ENCODE data around the gene MGAT5B.
"Not testable (repeated sequence)": the region's sequence is repeated elsewhere in the genome, so short reads cannot be mapped to it uniquely, and the experiment has no call there.

Gene MGAT5B

GRCh38 chr17:76949913-76950695 lies 81.9 kb downstream of the MGAT5B start:
- DNase-seq (ENCODE audit: low spot score): no peak

GRCh38 chr17:76951375-76951905 lies 83.2 kb downstream of the MGAT5B start:
- DNase-seq (ENCODE audit: low spot score): no peak

- DNase-seq (ENCODE audit: low spot score): no peak
These were observed 84.2 kb downstream of the MGAT5B start for GRCh38 chr17:76952402-76952801.

- DNase-seq (ENCODE audit: low spot score): no peak
These were observed 84.9 kb downstream of the MGAT5B start for GRCh38 chr17:76953066-76953465.

- no peak for DNase-seq (ENCODE audit: low spot score)
These were observed 85.7 kb downstream of the MGAT5B start for GRCh38 chr17:76953946-76954345.

GRCh38 chr17:76955191-76955590 lies 87.0 kb downstream of the MGAT5B start:
- no peak for DNase-seq (ENCODE audit: low spot score)

- no peak for DNase-seq (ENCODE audit: low spot score)
These were observed 88.8 kb downstream of the MGAT5B start for GRCh38 chr17:76956846-76957540.

GRCh38 chr17:76957678-76958464 lies 89.7 kb downstream of the MGAT5B start:
- DNase-seq (ENCODE audit: low spot score): peak; percentile 55

GRCh38 chr17:76958974-76959373 lies 90.8 kb downstream of the MGAT5B start:
- DNase-seq (ENCODE audit: low spot score): no peak

- no peak for DNase-seq (ENCODE audit: low spot score)
These were observed 93.7 kb downstream of the MGAT5B start for GRCh38 chr17:76961869-76962268.

- DNase-seq (ENCODE audit: low spot score): no peak
These were observed 94.7 kb downstream of the MGAT5B start for GRCh38 chr17:76962858-76963257.

- no peak for DNase-seq (ENCODE audit: low spot score)
These were observed 97.8 kb downstream of the MGAT5B start for GRCh38 chr17:76966016-76966415.

GRCh38 chr17:76966486-76967181 lies 98.4 kb downstream of the MGAT5B start:
- DNase-seq (ENCODE audit: low spot score): no peak

- DNase-seq (ENCODE audit: low spot score): no peak
These were observed 99.6 kb downstream of the MGAT5B start for GRCh38 chr17:76967762-76968161.

- no peak for DNase-seq (ENCODE audit: low spot score)
These were observed 100.7 kb downstream of the MGAT5B start for GRCh38 chr17:76968707-76969597.

GRCh38 chr17:76969598-76970172 lies 101.5 kb downstream of the MGAT5B start:
- no peak for DNase-seq (ENCODE audit: low spot score)

GRCh38 chr17:76970228-76970627 lies 102.0 kb downstream of the MGAT5B start:
- DNase-seq (ENCODE audit: low spot score): not testable (repeated sequence)

- DNase-seq (ENCODE audit: low spot score): no peak
These were observed 103.9 kb downstream of the MGAT5B start for GRCh38 chr17:76972046-76972641.

- no peak for DNase-seq (ENCODE audit: low spot score)
These were observed 104.8 kb downstream of the MGAT5B start for GRCh38 chr17:76973040-76973439.

GRCh38 chr17:76974721-76975120 lies 106.5 kb downstream of the MGAT5B start:
- no peak for DNase-seq (ENCODE audit: low spot score)
